NCI-H510A (cell line): ENCODE results near the gene FAM163B.
"Not testable (repeated sequence)": the region's sequence is repeated elsewhere in the genome, so short reads cannot be mapped to it uniquely, and the experiment has no call there.

Source experiments
- DNase-seq: peaks from one replicate; lab custom pipeline; 2025; lab: John Stamatoyannopoulos, UW

FAM163B gene

DNA sequence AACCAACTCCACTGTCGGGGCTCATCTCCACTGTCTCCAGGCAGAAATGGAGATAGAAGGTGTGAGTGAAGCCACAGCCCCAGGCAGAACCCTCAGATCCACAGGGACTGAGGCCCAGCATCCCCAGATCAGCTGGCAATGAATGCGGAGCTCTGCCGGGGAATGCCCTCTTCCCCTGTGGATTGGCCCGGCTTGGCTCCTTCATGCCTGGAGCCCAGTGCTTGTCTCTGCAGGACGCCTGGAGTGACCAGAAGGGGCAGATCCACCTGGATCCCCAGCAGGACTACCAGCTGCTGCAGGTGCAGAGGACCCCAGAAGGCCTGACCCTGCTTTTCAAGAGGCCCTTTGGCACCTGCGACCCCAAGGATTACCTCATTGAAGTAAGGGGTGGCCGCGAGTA, 30.4 kb upstream of the FAM163B start:
- no peak for DNase-seq

DNA sequence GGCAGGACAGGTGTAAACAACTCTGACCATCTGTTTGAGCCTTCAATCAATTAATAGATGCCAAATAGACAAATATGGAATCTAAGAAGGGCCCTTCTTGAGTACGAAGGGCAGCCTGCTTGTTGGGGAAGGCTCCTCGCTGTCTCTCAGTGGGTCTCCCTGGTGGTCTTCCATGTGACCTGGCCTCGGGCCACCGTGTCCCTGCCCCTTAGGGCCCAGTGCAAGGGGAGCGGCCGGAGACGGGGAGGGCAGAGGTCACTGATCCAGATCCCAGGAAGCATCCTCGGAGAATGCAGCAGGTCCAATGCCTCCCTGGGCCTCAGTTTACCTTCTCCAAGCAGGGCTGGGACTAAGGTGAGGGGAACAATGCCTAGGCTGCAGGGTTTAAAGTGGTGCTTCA, 29.5 kb upstream of the FAM163B start:
- DNase-seq = no peak

DNA sequence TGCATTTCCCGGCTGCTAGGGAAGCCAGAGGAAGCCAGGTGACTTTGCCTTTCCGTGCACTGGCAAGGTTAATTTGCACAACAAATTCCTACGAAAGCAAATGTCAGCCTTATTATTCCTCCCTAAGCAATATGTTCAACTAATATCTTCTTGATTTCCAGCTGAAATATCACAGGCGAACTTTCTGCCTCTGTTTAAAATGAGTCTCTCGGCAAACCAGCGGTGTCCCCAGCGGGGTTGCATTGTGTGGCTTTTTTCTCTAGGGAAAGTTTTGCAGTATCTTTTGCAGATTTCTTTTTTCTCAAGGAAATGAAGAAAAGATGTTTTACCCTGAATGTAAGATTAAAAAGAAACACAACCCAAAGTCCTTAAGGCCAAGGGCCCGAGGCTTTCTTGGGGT, 28.9 kb upstream of the FAM163B start:
- no peak for DNase-seq

DNA sequence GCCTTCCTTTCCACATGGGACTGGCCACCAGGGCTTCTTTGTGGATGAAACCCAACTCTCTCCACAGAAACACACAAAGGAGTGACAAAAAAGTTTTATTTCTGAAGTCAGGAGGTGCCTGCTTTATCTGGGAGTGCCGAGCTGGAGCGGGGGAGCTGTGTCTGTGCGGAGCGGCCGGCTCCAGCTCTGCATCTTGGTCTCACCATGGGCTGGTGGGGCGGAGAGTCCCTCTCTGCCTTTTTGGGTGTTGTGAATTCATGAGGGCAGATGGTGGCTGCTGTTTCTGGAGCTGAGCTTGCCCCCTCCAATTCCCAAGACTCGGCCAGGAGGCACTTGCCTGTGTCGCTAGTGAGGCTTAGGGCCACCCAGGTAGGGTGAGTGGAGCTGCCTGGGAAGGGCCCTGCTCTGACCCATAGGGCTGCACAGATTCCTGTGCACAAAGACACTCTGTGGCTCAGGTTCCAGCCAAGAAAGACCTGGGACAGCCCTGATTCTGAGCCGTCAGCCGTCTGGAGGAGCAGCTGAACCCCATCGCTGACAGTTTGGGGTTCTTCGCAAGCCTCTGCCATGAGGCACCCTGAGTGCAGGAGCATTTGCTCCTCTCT, 28.4 kb upstream of the FAM163B start:
- DNase-seq = no peak

GRCh38 chr9:133636902-133637301, 27.7 kb upstream of the FAM163B start:
- no peak for DNase-seq

DNA sequence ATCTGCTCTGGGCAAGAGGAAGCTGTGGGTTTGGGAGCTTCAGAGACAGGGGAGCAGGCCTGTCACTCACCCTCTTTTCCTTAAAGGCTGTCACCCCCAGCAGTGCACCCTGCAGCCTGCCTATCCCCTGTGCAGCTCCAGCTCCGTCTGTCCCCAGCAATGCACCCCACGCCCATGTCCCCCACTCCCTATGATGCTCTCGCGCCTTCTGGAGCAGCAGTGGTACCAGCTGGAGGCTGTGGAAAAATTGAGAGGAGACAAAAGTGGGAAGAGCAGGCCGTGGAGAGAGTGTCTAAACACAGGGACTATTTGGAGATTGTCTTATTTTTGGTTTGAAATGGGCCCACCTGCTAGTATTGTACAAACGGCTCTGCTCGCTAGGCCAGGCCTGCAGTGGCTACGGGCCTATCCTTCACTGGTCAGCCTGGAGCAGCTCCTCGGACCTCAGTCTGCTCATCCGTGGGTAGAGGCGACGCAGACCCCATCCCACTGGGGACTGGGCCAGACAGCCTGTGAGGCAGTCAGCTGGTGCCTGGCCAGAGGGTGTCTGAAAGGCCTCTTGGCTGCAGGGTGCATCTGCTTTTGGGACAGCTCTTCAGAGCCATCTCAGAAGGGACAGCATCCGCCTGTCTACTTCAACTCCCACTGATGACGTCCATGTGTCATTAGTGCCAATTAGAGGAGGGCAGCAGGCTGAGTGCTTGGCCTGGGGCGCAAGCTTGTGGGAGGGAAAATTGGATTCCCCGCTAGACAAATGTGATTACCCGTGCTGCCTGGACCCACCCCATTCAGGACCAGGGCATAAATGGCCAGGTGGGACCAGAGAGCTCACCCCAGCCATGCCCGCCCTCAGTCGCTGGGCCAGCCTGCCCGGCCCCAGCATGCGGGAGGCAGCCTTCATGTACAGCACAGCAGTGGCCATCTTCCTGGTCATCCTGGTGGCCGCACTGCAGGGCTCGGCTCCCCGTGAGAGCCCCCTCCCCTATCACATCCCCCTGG, 26.6 kb upstream of the FAM163B start, which contains the start of gene DBH:
Gene DBH (plus strand): TSS at position 831 of the 999 bp plus-strand sequence. CDS start 9 bp downstream, at position 840.
- no peak for DNase-seq

DNA sequence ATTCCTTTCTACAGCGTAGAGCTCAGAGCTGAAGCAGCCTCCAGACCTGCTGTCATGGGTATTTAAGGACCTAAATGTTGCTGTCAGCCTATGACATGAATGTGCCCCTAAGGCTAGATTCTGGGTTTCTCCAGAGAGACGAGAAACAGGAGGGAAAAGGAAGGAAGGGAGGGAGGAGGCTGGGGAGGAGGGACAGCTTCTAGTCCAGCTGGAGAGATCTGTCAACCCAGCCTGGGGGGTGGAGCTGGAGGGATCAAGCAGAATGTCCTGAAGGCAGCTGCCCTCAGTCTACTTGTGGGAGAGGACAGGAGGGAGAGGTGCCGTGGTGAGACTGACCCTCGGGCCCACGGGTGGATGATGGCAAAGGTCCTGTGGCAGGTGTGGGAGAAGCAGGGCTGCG, 25.9 kb upstream of the FAM163B start:
- DNase-seq = no peak

DNA sequence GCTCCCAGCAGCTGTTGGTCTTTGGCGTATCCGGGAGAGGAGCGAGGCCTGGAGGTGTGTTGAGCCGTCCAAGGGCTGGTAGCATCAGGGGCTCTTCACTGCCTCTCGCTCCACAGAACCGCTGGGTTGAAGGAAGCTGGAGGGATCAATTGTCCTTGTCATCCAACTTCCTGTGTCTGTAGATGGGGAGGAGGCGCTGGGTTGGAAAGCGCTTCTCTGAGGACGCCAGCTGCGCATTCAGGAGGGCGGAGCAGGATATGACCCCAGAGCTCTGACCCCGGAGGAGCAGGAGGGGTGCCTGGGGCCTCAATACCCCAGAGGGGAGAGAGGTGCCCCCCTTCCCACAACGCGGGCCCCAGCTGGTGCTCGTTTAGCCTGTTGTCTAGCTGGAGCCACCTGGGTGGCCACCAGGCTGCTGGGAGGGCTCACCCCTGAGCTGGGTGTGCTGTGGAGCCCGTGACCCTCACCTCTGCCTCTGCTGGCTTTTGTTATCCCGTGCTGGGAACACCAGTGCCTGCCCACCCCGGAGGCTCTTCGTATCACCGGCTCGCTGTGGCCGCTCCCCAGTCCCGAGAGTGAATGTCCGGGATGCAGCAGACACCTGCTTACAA, 25.0 kb upstream of the FAM163B start:
- DNase-seq = peak; percentile 87

DNA sequence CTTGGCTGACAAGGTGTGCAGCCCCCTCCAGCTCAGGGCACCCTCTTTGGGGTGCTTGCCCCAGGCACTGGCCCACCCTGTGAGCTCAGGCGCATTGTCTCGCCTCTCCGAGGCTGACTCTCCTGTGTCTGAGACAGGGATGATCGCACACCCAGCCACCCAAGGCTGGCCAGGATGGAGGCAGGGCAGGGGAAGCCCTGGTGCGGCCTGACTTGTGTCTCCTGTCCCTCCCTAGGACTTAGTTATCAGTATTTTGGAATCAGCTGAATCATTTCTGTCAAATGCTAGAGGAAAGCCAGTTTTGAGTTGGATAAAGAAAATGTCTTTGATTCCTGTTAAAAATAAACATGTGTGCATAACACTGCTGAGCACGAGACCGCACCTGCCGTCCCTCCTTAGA, 24.5 kb upstream of the FAM163B start:
- no peak for DNase-seq

DNA sequence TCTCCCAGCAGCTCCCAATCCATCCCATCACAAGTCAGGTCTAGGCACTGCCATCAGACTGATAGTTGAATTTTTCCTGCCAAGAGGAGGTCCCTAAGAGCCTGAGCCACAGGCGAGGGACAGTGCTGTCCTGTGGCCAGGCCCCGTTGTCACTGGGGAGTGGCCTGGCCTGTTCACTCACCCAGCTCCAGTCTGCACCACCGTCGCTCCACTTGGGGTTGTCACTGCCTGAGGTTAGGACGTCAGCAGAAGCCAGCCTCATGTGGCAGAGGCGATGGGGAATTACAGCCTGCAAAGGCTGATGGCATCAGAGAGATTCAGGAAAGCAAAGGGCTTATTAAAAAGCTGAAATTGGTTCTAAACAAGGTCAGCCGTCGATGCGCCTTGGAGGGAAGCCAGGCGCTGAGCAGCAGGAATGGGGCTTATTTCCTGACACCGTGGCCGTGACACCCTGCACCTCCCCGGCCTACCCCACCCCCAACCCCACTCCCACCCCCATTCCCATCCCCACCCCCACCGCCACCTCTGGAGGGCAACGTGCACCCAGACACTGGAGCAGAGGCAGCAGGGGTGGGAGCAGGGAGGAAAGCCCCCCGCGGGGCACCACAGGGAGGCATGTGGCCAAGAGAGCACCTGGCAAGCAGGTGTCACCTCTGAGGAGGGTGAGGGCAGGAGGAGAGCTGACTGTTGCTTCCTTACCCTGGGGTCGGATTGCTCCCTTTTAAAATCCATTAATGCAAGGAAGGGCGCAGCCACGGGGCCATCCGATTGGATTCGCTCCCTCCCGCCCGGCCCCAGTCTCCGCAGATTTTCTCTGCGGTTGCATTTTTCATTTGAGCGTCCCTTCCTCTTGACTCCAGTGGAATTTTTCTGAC, 23.9 kb upstream of the FAM163B start:
- peak; percentile 68 for DNase-seq

- DNase-seq = no peak
Observed at GRCh38 chr9:133631111-133631510, 21.9 kb upstream of the FAM163B start.

GRCh38 chr9:133629221-133630110, 20.3 kb upstream of the FAM163B start:
- DNase-seq = no peak

DNA sequence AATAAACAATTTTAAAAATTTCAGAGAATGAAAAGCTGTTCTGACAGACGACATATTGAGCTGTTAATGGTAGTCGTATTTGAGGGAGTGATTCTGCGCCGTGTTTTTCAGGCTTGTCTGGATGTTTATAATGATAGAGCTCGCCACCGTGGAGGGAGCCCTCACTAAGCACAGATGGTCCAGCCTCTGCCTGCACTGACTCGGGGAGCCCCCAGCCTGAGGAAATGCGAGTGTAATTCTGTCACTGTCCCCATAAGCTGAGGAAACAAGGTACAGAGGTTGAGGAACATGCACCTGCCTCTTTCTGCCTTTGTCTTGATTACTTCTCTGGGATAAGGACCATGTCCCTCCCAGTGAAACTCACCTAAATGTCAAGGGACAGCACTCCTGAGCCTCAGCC, 19.6 kb upstream of the FAM163B start:
- no peak for DNase-seq

DNA sequence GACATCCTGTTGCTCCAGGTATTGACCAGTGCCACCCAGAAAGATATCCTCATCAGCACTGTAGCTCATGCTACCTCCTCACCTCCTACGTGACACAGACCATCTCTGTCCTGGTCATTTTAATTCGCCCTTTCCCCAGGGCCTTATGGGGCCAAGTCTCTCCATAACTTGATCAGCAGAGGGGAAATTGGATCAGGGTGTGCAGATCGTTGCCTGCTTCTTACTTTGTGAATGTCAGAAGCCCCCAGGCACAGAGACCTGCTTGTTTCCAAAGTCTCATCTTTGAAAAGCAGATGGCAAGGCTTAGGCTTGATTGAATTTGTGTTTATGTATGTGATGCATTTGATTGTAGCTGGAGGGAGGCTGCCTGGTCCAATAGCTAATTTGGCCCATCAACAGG, 18.2 kb upstream of the FAM163B start:
- DNase-seq = no peak

DNA sequence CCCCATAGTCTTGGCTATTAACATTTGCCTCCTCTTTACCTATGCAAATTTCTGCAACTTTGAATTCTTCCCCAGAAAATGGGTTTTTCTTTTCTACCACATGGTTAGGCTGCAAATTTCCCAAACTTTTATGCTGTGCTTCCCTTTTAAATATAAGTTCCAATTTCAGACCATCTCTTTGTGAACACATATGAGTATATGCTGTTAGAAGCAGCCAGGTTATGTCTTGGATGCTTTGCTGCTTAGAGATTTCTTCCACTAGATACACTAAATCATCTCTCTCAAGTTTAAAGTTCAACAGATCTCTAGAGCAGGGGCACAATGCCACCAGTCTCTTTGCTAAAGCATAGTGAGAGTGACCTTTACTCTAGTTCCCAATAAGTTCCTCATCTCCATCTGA, 16.8 kb upstream of the FAM163B start:
- DNase-seq = not testable (repeated sequence)

DNA sequence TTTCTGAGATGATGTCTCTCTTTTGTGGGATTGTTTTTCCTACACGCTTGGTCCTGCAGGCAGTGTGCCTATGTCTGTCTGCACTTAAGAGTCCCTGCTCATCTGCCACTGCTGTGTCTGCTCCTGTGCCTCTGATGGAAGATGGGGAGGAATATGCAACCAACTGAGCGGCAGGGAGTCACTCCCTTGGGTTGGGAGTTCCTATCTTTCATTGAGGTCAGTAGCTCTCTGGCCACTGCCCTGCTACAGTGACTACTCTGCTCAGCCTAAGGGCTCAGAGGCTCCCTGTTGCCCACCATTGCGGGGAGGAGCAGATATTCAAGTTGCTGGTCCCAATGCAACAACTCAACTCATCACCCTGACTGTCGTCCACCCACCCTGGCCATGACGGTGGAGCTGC, 13.4 kb upstream of the FAM163B start:
- DNase-seq = no peak

DNA sequence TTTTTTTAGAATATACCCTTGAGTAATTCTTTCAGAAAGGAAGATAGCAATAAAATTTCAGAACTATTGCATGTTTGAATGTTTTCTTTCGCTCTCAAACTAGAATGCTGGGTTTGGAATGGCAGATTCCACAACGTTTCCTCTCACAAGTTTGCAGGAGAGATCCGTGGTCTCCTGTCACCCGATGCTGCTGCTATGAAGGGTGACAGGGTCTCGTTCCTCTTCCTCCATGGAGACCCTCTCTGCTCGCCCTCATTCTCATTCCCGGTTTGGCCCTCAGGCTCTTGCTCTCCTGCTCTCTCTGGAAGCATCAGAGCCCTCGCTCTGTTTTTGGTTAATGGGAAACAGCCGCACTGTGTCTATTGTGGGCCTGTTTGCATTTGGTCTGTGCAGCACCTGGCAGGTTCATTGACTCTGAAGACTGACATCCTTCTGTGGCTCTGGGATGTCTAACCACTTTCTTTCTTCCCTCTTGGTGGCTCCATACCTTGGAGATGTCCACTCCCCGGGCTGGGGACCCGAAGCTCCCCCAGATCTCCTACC, 12.6 kb upstream of the FAM163B start:
- DNase-seq = no peak

DNA sequence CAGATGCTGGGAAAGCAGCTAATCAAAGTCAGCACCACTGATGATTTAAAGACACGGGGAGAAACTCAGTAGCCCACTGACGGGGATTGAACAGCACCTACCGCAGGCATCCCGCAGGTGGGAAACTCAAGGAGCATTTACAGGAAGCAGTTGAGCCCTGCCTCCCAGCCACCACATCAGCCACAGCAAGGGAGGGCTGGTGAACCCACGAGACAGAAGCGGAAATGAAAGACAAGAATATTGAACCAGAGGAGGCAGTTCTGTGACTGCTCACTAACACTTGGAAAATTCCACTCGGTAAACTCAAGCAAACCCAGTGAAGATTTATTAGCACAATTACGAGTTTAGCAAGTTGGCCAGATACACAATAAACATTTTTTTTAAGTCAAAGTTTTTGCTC, 10.6 kb upstream of the FAM163B start:
- no peak for DNase-seq

DNA sequence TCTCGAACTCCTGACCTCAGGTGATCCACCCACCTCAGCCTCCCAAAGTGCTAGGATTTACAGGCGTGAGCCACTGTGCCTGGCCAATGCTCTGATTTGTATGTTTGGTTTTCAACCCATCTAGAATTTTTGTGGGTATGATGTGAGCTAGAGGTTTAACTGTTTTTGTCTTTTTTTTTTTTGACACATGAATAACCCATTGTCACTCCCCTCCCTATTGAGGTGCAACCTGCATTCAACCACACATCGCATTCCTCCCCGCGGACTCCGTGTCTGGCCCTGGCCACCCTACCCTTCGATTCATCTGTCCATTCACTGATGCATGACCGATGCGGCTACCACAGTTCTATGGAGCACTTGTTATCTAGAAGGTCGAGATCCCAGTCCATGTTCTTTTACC, 9.5 kb upstream of the FAM163B start:
- DNase-seq = no peak

DNA sequence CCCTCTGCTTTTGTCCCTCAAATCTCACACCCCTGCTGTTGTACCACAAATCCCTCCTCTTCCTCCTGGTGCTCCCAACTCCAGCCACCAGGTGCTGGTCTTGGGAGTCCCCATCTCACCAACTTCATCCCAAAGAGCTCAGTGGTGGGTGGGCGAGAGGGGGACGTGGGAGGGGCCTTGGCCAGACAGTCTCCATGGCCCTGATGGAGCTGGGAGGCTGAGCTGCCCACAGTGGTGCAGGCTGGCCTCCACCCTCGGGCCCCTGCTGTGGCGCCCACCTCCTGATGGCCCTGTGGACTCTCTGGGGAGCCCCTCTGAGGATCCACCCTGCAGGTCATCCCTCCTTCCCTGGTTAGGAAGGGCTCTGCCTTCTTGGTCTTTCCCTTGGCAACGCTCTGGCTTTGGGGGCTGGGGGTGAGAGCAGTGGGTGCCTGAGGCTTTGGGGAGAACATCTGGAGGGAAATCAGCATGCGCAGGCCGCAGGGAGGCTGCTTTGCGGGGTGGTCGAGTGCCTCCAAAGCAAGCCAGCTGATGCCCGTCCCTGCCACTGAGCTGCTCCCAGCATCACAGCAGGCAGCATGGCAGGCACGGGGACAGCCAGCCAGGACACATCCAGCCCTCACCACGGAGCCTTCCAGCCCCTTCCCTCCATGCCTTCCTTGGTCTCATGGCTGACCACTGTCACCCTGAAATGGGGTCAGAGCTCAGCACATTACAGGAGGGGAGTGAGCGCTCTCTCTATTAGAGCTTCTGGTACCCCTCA, 7.6 kb upstream of the FAM163B start:
- DNase-seq = no peak
